SU-DHL-6 (cell line): ENCODE measurements around the gene TEKT3.

Experiments
- H2AFZ ChIP-seq: fragments of 200-600 bp; sonication (generic); 2 replicates; pipeline ENCODE4 v1.6.1; 2014; ENCODE audit warnings: low read depth, mild to moderate bottlenecking, moderate library complexity, mixed read lengths, antibody characterized with exemption, low read length; ENCODE audit not compliant: severe bottlenecking
- H3F3A ChIP-seq: fragments of 200-600 bp; shearing (Covaris generic); 2 replicates; pipeline ENCODE4 v1.6.0; 2016; ENCODE audit warnings: antibody characterized with exemption, mild to moderate bottlenecking; ENCODE audit not compliant: insufficient read depth
- H3K27ac ChIP-seq: fragments of 200-600 bp; sonication (generic); 2 replicates; pipeline ENCODE4 v1.5.1; 2016; ENCODE audit warnings: low read depth, mild to moderate bottlenecking, low read length, moderate library complexity, mixed read lengths
- H3K27me3 ChIP-seq: fragments of 200-600 bp; sonication (generic), shearing (Covaris generic); 2 replicates; pipeline ENCODE4 v1.6.0; 2014; ENCODE audit warnings: mild to moderate bottlenecking, low read length
- H3K36me3 ChIP-seq: fragments of 200-600 bp; sonication (generic); 2 replicates; pipeline ENCODE4 v1.6.1; 2014; ENCODE audit warnings: mild to moderate bottlenecking, low read length, mixed read lengths
- H3K4me2 ChIP-seq: fragments of 300-600, 200-600 bp; shearing (Covaris generic), sonication (generic); 2 replicates; pipeline ENCODE4 v1.6.0; 2014; ENCODE audit warnings: low read length, low read depth, mild to moderate bottlenecking; ENCODE audit not compliant: poor library complexity, severe bottlenecking
- H3K4me3 ChIP-seq: fragments of 200-600 bp; sonication (generic); 2 replicates; pipeline ENCODE4 v1.5.1; 2014; ENCODE audit warnings: antibody characterized with exemption, low read length, mild to moderate bottlenecking, mixed read lengths; ENCODE audit not compliant: insufficient read depth, poor library complexity, severe bottlenecking
- H3K79me2 ChIP-seq: fragments of 200-600 bp; sonication (generic); 2 replicates; pipeline ENCODE4 v1.6.1; 2014; ENCODE audit warnings: mild to moderate bottlenecking, low read length, moderate library complexity; ENCODE audit not compliant: insufficient read depth
- H3K9ac ChIP-seq: fragments of 200-600 bp; sonication (generic); 2 replicates; pipeline ENCODE4 v1.7.0; 2014; ENCODE audit warnings: mild to moderate bottlenecking, low read length
- H3K9me2 ChIP-seq: fragments of 200-600 bp; sonication (generic); replicated peaks from 2 replicates; pipeline ENCODE4 v1.6.1; 2014; ENCODE audit warnings: low read length; ENCODE audit not compliant: insufficient read depth
- H3K9me3 ChIP-seq: fragments of 200-600 bp; sonication (generic); 2 replicates; pipeline ENCODE4 v1.6.1; 2014; ENCODE audit warnings: low read length, mixed read lengths; ENCODE audit not compliant: insufficient read depth
- H4K20me1 ChIP-seq: fragments of 200-600 bp; sonication (generic); 2 replicates; pipeline ENCODE4 v1.6.1; 2014; ENCODE audit warnings: low read depth, mild to moderate bottlenecking, antibody characterized with exemption, low read length, moderate library complexity, mixed read lengths
- EZH2phosphoT487 ChIP-seq: fragments of 200-600 bp; sonication (generic), shearing (Covaris generic); conservative IDR thresholded peaks from 2 replicates; pipeline ENCODE4 v1.6.1; 2018; ENCODE audit warnings: mild to moderate bottlenecking, antibody characterized with exemption, low read length, moderate library complexity, mixed read lengths
- TF ChIP-seq, protein P1 (sequence below): fragments of 200-600 bp; sonication (generic); IDR thresholded peaks from one replicate; pipeline ENCODE4 v1.5.1; 2017; ENCODE audit warnings: antibody characterized with exemption, mild to moderate bottlenecking, low read length, moderate library complexity; ENCODE audit not compliant: insufficient read depth, poor library complexity, severe bottlenecking

Gene TEKT3

DNA sequence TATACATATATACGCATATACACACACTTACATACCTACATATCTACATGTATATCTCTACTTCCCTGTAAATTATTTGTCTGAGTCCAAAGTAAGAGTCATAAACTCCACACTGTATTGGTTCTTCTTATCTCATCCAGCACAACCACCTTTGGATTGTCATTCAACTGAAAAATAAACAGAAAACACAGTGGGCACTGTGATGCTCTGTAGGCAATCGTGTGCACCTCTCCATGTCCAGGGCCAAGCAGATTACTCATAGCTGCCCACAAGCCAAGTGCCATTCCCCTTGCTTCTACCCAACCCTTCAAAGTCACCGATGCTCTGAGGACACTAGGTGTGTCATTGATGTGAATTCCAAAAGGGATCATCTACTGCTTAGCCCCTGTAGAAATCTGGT lies 12.9 kb upstream of the TEKT3 start:
- Histone ChIP-seq H3K36me3 (no peaks in the 10 kb centered on the region), H3K9ac (no peak overlapping the region), H2AFZ (no peak overlapping the region), H3K27me3 (no peaks in the 10 kb centered on the region), H3F3A (no peaks in the 10 kb centered on the region), H4K20me1 (no peaks in the 10 kb centered on the region), H3K4me3 (no peak overlapping the region), H3K9me2 (no peaks in the 10 kb centered on the region), H3K4me2 (no peak overlapping the region), H3K79me2 (no peaks in the 10 kb centered on the region), H3K27ac (no peak overlapping the region), H3K9me3 (no peaks in the 10 kb centered on the region)
- TF ChIP-seq, protein P1, sequence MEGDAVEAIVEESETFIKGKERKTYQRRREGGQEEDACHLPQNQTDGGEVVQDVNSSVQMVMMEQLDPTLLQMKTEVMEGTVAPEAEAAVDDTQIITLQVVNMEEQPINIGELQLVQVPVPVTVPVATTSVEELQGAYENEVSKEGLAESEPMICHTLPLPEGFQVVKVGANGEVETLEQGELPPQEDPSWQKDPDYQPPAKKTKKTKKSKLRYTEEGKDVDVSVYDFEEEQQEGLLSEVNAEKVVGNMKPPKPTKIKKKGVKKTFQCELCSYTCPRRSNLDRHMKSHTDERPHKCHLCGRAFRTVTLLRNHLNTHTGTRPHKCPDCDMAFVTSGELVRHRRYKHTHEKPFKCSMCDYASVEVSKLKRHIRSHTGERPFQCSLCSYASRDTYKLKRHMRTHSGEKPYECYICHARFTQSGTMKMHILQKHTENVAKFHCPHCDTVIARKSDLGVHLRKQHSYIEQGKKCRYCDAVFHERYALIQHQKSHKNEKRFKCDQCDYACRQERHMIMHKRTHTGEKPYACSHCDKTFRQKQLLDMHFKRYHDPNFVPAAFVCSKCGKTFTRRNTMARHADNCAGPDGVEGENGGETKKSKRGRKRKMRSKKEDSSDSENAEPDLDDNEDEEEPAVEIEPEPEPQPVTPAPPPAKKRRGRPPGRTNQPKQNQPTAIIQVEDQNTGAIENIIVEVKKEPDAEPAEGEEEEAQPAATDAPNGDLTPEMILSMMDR, result no peak
- no peak for TF ChIP-seq EZH2phosphoT487

- H3K4me3 ChIP-seq, result no peak overlapping the region
- H3K9me3 ChIP-seq, result no peaks in the 10 kb centered on the region
- no peak overlapping the region for H3K9ac ChIP-seq
- H3K27ac ChIP-seq, result no peak overlapping the region
- H3K4me2 ChIP-seq, result no peak overlapping the region
- H3K79me2 ChIP-seq, result no peaks in the 10 kb centered on the region
- H2AFZ ChIP-seq, result no peak overlapping the region
- H3K36me3 ChIP-seq, result no peaks in the 10 kb centered on the region
- no peaks in the 10 kb centered on the region for H3K9me2 ChIP-seq
- no peak for TF ChIP-seq EZH2phosphoT487
- TF ChIP-seq, protein P1, result no peak
- H4K20me1 ChIP-seq, result no peaks in the 10 kb centered on the region
- H3K27me3 ChIP-seq, result no peaks in the 10 kb centered on the region
- H3F3A ChIP-seq, result no peaks in the 10 kb centered on the region
Observed at GRCh38 chr17:15351925-15352324, 10.5 kb upstream of the TEKT3 start.

GRCh38 chr17:15351478-15351840 lies 10.1 kb upstream of the TEKT3 start:
- Histone ChIP-seq H3K9me3 (no peaks in the 10 kb centered on the region), H2AFZ (no peak overlapping the region), H4K20me1 (no peaks in the 10 kb centered on the region), H3K4me2 (no peak overlapping the region), H3K27me3 (no peaks in the 10 kb centered on the region), H3K36me3 (no peaks in the 10 kb centered on the region), H3K9ac (no peak overlapping the region), H3K4me3 (no peak overlapping the region), H3K9me2 (no peaks in the 10 kb centered on the region), H3K79me2 (no peaks in the 10 kb centered on the region), H3F3A (no peaks in the 10 kb centered on the region), H3K27ac (no peak overlapping the region)
- no peak for TF ChIP-seq EZH2phosphoT487
- TF ChIP-seq, protein P1, result no peak
